Activated T-cell treated with anti-CD3 and anti-CD28 coated beads, Interleukin-2, amount 50 U/mL, for 1 hour (primary cell): ENCODE results near the gene CENPM.
A peak's percentile ranks its signal among the peaks of the same experiment; 100 is the strongest.

Experiments
- DNase-seq: peaks from one replicate; pipeline ENCODE4 v3.0.0-alpha.2; 2020

CENPM gene, protein sequence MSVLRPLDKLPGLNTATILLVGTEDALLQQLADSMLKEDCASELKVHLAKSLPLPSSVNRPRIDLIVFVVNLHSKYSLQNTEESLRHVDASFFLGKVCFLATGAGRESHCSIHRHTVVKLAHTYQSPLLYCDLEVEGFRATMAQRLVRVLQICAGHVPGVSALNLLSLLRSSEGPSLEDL

DNA sequence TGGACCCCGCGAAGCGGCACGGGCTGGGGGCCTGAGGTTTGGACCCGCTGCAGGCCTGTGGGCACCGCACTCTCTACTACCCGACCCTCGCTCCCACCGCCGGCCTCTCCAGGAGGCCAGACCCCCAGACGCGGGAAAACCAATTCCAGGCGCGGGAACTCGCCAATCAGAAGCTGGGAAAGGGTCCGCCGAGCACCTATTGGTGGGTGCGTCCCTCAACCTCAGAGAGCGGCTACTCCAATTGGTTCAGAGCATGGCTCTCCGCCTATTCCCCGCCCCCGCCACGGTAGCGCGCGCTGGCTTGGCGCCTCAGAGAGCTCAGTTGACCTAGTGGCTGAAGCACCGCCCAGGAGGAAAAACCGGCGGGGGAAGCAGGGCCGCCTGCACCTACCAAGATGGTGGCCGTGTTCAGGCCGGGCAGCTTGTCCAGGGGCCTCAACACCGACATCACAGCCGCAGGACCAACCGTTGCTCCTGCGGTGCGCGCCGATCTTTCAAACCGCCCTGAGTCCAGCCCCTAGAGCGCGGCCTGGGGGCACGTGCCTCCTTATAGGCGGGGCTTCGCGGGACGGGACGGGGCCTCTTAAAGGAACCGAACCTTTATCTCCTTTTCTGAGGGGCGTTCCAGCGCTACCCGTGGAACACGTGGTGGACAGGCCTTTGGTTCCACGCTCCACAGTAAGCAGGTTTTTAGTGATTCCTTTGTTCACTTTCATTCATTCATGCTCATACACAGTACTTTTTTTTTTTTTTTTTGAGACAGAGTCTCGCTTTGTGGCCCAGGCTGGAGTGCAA lies at the start of gene CENPM:
Gene CENPM, minus strand, starts transcription at position 524 of the 795 bp plus-strand sequence. Its CDS starts 76 bp downstream, at position 448.
- DNase-seq: peak; percentile 87

DNA sequence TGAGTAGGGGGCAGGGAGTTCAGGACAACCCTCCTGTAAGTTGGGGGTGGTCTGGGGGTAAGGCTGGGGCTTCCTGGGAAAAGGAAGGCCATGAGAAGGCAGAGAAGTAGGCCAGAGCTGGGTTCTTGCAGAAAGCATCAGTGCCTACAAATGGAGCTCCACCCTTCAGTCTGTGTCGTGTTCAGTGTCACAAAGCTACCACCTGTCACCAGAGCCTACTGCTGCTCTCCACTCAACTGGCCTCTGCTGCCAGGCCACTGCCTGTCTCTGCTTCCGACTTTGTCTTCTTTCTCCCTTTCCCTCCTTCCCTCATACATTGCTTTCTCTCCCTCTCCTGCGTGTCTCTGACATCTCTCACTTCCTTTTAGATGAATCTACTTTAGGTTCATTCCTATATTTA lies 48.3 kb upstream of the CENPM start:
- DNase-seq: no peak

DNA sequence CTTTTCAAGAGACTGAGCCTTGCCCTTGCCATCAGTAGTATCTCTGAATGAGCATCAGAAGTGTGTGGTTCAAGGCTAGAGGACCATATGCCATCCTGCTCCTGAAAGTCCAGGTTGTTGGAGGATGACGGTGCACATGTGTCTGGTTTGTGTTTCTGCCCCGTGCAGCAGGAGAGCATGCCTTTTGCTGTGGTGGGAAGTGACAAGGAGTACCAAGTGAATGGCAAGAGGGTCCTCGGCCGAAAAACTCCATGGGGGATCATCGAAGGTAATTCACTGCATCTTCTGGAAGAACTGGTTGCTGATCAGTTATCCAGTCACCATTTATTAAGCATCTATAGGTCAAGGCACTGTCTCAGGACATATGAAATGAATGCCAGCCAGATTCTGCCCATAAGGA lies 45.5 kb upstream of the CENPM start:
- DNase-seq: no peak

DNA sequence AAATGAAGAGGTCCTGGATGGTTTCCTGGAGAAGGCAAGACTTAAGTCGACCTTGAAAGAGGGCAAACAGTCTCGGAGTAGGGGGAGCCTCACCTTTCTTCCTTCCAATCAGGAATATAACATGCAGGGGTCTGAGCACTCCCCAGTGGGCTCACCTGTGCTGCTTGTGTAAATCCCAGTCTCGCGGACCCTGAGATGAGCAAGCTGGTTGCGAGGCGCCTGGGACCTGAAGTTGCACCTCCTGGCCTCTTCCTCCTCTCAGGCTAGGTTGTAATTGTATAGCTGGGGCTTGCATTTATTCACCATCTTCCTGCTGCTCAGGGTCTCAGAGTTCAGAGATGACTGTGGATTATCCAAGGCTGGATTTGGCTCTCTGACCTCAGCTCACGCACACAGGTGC lies 44.2 kb upstream of the CENPM start:
- DNase-seq: no peak

DNA sequence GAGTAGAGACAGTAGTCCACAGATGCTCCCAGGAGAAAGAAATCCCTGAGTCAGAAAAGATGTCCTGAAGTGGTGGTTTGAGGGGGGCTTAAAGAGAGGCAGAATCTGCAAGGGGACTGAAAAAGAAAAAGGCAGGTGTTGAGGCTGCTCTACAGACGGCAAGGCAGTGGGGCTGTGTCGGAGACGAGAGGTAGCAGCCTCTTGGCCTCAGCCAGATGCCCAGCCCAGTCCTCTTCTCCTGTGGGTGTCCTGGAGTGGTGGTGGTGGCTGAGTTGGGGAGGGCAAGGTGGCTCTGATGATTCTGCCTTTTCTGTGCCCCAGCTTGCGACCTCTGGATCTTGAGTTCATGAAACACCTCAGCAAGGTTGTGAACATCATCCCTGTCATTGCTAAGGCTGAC lies 42.3 kb upstream of the CENPM start:
- DNase-seq: no peak

DNA sequence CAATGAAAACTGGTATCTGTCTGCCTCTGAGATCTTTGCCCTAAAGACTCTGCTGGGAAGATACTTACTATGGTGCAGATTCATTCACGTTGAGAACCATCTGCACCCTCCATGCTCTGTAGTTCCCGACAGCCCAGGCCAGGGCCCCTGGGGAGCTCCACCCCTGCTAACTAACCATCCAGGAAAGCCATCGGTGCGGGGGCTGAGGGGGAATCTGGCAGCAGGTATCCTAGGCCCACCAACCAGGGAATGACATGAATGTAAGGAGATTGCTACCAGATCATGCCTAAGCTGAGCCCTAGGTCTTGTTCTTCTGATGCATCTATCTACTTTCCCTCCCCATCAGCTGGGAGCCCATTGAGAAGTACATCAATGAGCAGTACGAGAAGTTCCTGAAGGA lies 40.3 kb upstream of the CENPM start:
- no peak for DNase-seq

DNA sequence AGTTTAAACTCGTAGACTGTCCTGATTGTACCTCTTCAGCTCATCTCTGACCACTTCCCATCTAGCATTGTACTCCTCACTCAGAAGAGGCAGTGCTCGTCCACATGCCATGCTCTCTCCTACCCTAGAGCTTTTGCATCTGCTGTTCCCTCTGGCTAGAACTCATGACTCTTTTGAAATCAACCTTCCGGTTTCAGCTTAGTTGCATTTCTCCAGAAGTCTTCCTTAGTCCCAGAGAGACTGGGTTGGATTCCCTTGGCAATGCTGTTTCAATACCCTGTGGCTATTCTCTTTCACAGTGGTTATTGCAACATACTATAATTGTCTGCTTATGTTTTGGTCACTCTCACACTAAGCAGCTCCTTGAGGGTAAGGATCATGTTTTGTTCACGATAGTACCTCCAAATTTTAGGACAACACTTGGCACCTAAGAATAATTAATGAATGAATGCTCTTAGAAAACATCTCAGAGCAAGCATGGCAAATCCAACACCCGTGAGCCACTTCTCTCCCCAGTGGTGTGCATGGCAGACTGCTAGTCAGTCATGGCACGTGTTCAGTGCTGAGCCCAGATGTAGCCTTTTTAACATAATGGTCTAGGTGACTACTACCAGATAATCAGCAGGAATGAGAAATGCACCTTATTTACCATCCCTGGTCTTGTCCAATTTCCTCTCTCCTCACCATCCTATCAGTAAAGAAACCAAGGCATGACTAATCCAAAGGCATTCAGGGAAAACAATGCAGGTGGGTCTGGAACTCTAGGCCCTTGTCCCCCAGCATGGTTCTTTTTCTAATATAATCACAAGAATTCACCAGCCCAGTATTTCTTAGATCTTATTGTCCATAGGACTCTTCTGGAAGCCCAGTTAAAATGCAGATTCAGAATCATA lies 36.8 kb upstream of the CENPM start:
- DNase-seq: no peak

DNA sequence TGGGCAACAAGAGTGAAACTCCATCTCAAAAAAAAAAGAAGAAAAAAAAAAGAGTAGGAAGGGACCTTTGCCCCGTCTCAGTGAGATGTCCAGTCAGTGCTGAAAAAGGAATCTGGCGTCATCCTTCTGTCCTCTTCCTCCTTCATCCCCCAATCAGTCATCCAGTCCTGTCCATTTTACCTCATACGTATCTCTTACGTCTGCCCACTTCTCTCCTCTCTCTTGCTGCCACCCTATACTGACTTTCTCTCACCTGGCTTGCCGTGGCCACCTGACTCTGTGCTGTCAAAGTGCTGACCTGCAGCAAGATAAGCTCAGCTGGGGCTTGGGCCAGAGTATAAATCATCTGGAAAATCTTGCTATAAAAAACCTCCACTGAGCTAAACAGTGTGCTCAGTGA lies 35.9 kb upstream of the CENPM start:
- DNase-seq: no peak

DNA sequence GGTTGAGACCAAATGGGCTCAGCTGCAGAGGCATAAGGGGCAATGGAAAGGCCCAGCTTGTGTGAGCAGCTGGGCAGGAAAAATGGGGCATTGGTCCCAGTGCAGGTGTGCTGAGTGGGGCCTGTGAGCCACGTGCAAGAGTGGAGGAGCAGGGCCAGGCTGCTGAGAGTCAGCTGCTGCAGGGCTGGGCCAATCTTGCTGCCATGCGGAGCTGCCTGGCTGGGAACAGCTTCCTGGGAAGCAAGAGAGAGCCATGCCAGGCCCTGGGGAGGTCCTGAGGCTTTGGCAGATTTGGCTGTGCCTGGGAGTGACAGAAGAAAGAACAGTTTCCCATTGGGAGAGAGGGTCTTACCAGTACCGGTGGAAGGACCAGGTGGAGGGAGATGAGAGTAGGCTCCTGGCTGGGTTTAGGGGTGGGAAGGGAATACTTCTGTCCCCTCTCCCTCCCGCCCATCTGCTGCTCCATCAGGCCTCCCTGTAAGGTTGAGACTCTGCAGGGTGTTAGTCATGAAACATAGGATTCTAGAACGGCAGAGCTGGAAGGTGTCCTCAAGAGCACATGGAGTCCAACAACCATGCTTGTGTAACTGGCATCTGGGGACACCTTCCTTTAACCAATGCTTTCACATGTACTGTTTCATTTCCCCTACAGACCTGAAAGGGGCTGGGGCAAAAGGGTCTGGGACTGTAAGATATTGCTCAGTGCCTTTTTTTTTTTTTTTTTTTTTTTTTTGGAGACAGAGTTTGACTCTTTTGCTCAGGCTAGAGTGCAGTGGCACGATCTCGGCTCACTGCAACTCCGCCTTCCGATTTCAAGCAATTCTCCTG lies 32.7 kb upstream of the CENPM start:
- DNase-seq: no peak

DNA sequence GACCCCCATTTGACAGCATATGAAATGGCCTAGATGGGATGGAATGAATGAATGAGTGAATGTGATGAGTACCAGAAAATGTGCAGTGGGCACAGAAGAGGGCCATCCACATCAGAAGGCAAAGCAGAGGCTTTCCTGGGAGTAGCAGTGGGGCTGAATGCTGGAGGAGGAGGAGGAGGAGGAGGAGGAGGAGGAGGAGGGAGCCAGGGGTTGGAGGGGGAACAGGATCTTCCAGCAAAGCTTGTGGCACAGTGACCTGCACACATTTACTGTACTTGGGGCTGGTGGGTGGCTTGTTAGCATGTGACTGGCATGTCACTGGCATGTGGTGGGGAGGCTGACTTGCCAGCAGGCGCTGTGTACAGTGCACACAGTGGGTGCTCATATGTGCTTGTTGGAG lies 31.8 kb upstream of the CENPM start:
- no peak for DNase-seq

DNA sequence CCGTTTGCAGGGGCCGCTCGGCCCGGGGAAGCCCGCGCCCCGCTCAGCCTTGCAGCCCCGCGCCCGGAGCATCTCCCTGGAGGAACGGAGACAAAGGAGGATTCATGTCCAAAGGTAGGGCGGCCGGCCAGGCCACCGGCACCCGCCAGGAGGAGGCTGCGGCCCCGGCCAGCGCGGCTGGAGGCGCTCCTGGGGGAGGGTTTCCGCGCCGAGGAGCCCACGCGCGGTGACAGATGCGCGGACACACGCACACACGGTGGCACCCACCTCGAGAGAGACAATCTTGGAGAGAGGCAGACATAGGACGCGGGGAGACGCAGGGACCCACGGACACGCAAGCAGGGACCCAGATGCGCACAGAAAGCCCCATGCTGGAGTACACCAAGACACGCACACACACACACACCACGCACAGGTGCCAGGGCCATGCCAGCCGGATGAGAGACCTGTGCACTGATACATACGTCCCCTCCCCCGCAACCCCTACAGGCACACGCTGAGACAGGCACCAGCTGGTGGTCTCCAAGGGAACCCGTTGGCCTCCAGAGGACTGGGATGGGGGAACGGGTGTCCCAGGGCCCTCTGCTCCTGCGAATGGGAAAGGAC lies 30.1 kb upstream of the CENPM start:
- no peak for DNase-seq

DNA sequence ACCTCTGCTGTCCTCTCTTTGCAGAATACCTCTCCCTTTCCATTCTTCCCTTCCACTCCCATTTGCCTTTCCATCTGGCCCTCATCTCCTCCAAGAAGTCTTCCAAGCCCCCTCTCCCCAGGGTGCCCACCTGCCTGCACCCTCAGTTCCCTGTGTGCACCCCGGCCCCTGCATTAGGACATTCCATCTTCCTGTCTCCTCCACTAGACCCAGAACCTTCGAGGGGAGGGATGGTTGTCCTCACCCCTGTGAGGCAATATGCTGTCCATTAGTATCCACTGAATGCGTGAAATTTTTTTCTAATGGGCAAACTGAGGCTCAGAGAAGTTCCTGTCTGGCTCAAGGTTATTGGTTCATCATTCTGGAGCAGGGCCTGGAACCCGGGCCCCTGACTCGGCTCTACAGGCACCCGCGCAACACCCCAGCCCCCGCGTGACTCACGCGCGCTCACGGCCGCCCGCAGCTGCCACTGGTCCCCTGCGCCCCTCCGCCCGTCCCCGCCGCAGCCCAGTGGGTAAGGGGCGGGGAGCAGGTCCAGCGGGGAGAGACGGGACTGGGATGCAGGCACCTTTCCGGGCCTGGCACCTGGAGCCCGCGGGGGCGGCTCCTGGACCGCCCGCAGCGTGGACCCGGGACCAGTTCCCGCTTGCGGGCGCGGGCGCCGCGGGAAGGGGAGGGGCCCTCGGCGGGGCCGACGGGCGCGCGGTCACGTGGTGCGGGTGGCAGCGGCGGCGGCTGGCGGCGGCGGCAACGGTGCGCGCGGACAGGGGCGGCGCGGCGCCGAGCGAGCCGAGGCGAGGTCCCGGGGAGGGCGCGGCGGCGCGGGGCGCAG lies 29.3 kb upstream of the CENPM start:
- peak; percentile 64 for DNase-seq

DNA sequence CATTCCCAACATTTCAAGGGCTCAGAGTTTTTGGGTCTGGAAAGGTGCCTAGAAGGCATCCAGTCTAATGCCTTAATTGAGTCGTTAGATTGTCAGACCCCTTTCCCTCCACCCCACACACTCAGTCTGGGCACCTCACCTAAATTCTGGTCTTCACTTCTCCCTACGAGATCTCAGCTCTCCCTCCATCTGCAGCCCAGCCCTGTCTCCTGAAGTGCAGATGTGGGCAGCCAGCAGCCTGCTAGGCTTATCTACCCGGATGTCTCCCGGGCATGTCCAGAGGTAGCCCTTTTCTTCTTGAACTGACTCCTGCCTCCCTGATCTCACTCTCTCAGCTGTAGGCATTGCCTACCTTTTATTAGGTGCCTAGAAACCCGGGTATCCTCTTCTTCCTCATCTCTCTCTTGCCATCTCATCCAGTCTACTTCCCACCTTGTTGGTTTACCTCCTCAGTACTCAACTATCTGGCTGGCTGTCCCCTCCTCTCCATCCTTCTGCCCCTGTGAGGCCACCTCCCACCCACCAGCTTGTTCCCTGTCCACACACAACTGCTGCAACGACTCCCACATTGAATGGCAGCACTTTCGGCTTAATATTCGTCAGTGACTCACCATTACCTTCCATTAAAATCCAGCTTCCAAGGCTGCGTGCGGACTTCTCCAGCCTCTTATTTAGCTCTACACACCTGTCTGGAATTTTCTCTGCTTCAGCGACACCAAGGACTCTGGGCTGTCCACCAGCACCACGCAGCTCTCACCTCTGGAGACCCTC lies 28.5 kb upstream of the CENPM start:
- DNase-seq: no peak

DNA sequence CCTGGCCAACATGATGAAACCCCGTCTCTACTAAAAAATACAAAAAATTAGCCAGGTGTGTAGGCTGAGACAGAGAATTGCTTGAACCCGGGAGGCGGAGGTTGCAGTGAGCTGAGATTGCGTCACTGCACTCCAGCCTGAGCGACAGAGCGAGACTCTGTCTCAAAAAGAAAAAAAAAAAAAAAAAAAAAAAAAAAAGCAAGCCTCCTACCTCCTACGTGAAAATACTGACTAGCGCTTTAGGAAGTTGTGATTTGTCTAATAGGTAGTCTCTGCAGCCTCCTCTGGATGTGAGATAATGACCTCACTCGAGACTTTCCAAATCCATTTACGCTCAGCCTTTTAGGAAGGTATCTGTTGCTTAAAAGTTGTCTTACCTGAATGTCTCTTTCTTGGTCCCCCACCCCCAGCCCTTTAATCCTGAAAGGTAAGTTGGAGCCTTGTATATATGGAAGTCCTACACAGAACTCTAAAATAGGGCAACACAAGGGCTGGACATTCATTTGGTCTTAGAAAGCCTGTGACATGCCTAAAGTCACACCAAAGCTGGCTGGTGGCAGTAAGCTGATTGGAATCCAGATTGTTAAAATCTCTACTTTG lies 27.8 kb upstream of the CENPM start:
- DNase-seq: no peak

DNA sequence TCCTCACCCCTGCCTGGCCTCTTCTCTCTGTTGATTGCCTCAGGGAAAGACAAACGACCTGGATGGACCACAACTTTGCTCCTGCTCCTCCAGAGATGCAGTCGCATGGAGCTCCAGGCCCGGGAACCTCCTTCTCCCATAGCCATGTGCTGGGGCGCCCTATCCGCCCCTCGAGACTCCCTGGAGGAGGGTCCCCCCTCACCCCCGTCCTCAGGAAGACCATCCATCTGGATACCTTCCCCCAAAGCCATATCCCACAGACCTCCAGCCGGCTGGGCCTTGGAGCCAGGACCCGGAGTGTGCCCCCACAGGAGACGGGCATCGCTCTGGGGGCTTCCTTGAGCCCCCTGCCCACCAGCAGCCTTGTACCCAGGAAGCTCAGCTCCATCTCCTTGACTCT lies 24.5 kb upstream of the CENPM start:
- DNase-seq: no peak

DNA sequence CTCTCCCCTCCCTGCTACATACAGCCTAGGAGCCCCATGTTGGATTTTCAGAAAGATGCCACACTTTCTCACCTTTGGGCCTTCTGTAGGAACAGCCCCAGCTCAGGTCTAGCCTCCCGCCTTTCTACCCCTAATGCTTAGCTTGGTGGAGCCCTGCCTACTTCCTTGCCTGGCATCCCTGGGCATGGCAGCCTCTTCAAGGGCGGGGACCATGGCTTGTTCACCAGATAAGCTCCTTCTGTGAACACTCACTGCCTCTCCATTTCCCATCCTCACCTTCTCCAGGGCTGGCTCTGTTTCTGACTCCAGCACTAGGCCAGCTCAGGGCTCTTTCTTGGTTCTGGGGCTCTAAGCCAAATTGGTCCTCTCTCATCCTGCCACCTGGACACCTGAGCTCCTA lies 23.6 kb upstream of the CENPM start:
- DNase-seq: no peak

DNA sequence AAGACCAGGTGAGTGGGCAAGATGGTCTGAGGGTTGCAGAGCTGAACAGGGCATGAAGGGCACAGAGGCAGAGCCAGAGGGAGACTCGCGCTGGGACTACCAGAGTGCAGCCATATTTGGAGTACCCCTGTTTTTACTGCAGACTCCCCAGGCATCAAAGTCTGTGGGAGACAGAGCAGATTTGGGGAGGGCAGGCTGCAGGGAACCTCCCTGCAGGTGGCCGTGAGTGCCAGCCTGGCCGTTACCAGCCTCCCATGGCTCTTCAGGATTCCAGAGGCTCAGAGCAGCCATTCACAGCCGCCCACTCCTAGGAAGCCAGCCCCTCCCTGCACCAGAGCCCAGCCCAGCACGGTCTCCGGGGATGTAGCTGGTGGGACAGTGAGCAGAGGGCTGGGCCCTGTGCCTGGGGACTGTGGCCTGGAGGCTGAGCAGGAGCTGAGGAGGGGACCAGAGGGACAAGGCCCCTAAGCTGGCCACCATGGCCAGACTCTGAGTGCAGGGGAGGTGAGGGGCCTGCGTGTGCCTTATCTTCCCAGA lies 22.2 kb upstream of the CENPM start, which contains the start of gene SEPTIN3:
Gene SEPTIN3, plus strand, starts transcription at position 334 of the 537 bp plus-strand sequence. CDS start 2,050 bp downstream, outside the sequence.
- DNase-seq: no peak

DNA sequence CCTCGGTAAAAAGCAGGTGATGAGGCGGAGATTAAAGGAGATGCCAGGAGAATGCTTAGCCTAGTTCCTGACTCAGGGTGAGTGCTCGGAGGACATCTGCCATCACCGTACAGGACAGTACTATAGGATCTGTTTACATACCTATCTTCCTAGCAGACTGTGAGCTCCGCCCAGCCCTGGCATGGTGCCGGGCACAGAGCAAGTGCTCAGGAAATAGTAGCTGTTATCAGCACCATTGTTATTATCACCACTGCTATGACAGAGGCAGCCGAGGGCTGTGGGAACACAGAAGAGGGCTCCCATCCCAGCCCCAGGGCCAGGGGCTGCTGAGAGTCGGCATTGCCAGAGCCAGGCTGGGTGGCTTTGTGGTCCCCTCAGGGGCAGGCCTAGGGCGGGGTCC lies 21.6 kb upstream of the CENPM start:
- DNase-seq: no peak

DNA sequence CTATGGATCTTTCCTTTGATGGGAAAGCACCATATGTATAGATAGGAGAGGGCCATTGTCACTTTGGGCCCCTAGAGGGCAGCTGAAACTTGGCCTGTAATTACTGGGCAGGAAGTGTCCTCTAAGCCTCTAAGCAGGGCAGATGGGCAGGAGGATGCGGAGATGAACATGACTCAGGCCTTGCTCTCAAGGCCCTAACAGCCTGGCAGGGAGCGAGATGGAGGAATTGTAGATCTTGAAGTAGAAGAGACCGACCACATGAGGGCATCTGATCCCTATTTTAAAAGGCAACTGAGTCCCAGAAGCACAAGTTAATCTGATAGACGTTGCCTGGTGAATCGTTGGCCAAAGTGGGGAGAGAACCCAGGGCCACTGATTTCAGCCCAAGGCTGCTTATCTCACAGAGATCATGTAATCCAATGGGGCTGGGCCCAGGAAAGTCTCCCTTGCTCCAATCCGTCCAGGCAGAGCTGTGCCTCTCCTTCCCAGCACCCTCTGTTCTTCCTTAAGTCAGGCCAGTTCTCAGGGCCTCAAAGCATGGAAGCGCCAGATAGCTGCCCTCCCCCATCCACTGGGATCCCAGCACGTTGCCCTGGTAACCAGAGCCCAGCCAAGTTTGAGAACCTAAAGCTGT lies 19.8 kb upstream of the CENPM start:
- no peak for DNase-seq
